Activated T-helper 9 cell treated with anti-CD3 and anti-CD28 coated beads, Interleukin-2, amount 50 U/mL, for 16 hours (primary cell): ENCODE measurements around the gene ITGA3.
A peak's percentile ranks its signal among the peaks of the same experiment; 100 is the strongest.

Experiments used
- DNase-seq: peaks from one replicate; pipeline ENCODE4 v3.0.0-alpha.2; 2020; ENCODE audit warnings: low read depth

ITGA3 gene

DNA sequence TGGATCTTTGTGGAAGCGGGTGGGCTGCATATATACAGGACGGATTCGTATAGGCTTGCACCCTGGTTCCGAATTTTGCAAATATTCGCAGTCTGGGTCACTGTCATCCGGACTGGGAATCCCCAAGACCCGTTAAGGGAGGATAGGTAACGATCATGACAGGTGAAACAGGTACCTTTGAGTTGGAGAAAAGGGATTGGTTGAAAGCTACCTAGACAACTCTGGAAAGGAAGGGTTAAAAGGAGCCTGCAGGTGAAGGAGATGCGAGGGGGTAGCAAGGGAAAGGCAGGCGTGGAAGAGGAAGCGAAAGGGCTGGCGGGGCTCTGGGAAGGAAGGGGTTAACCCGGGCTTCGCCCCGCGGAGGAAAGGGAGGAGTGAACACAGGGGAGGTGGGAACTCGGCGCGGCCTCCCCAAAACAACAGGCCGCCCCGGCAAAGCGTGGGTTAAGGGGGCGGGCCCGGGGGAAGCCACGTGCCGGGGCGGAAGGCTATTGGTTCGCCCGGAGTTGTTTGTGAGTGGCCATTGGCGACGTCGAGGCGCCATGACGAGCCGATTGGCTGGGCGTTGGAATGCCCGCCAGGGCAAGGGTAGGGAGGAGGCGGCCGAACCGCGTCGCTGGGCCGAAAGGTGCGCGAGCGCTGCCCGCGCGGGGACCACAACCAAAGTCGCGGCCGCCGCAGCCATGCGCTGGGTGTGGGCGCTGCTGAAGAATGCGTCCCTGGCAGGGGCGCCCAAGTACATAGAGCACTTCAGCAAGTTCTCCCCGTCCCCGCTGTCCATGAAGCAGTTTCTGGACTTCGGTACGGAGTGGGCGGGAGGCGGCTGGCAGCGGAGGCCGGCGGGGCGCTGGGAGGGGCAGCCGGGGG lies 39.1 kb downstream of the ITGA3 start, which contains the start of gene PDK2:
PDK2 (plus strand) TSS at position 599 of the 867 bp plus-strand sequence; CDS start at position 684, 85 bp downstream.
- DNase-seq, result peak; percentile 95

DNA sequence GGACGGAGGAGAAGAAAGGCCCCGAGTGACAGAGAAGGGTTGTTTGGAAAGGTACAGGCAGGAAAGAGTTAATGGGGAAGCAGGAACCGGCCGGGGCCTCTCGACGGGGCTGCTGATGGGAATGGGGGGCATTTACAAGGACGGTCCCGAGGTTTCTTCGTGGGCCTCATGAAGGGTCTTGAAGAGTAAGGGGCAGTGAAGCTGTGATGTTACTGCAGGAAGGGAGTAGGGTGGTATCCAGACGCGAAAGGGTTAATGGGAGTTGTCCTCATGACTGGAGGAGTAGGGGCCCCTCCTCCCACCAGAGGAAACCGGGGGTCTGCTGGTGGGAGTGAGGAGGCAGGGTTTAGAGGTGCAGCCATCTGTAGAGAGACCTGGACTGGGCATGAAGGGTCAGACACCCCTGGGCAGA lies 39.7 kb downstream of the ITGA3 start:
- DNase-seq, result no peak

DNA sequence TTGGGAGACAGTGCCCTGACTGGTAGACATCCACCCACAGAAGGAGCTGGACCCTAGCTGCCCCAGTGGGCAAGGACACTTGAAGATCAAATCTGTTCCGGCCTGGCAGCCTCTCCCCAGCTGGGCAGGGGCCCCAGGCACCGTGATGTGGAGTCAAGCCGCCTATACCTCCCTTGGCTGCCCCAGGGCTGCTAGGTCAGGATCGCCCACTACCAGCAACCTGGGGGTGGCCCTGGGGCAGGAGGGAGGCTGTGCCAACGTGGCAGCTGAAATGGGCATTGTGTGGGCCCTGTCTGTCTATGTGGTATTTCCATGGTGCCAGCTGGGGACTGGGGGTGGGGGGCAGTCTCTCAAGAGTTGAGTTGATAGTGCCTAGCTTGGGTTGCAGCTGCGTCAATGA lies 40.2 kb downstream of the ITGA3 start:
- no peak for DNase-seq

DNA sequence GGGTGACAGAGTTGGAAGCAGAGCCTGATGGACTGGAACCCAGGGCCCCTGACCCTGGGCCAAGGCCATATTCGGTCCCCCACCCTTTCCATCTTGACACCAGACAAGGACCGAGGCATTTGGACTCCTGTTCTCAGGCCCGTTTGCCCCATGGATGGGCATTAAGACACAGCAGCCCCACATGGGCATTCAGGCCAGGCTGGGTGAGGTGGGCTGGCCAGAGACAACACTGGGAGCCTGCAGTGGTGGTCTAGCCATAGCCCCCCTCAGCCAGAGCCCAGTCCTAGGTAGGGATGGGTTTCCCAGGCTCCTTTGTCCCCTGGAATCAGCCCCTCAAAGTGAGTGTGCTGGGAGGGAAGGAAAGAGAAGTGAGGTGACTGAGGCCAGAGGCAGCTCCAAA lies 40.8 kb downstream of the ITGA3 start:
- no peak for DNase-seq

DNA sequence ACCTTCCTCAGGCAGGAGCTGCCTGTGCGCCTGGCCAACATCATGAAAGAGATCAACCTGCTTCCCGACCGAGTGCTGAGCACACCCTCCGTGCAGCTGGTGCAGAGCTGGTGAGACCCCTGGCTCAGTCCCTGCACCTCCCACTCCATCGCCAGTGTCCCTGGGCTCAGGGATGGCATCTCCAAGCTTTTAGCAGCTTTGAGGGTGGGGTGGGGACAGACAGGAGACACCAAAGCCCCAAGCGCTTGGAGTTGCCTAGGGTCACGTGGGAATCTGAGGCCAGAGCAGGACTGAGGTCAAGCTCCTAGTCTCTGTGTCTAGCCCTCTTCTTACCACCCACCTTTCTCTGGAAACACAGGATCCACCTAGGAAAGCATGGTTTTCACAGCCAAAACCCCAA lies 41.5 kb downstream of the ITGA3 start:
- no peak for DNase-seq

DNA sequence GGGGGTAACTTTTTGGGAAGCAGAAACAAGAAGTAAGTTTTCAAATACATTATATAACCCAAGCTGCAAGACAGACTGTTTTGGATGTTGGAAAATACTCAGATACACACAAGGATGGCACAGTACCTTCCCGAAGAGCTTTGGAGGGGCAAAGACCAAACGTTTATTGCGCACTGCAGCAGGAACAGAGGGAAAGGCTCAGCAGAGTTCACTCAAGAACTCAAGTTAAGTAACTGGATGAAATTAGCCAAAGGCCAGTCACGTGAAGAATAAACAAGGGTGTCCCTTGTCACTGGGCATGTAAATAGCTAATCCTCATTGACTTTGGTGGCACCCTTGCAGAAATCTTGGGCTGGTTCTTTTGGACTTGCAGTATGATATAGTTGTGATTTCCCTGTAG lies 42.0 kb downstream of the ITGA3 start:
- no peak for DNase-seq

DNA sequence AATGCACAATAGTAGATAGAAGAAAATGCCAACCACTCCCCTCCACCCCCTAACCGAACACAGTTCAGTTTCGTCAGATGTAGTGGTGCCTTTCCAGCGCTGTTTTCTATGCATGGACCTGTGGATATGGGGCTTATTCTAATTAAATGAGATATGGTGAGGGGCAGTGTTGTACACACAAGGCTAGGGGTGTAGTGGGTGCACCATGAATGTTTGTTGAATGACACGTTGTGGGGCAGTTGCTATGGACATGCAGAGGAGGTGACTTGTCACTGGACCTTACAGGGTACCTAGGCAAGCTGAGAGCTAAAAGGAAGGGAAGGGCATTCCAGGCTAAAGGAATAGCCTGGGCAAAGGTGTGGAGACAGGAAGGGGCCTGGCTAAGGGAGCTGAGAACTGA lies 42.7 kb downstream of the ITGA3 start:
- no peak for DNase-seq

DNA sequence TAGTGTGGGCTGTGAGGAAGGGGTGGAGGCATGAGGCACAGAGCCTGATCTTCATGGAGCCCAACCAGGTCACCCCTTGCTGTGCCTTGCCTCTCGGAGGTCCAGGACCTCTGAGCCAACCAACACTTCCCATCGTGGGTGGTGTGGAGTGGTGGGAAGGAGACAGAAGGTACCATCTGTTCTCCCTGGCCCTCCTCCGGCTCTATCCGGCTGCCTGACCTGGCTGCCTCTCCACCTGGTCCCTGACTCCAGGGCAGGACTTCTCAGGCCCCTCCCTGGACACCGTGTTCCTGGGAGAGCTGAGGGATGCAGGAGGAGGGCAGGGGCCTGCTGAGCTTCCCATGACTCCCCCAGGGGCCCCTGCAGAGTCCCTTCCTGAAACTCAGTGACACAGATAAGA lies 43.1 kb downstream of the ITGA3 start:
- DNase-seq, result no peak

DNA sequence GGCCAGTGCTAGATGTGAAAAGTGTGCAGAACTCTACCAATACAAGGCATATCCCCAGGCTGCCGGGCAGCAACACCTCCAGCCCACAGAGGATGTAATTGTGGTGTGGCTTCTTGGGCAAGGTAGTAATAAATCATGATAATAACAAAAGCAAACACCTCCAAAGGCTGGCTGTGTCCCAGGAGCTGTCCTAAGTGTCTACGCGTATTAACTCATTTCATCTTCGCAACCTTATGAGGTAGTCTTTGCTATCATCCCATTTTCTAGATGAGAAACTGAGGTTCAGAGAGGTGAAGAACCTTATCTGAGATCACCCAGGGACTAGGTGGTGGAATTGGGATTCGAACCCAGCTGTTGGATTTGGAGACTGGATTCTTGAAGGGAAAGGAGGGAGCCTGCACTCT lies 44.6 kb downstream of the ITGA3 start:
- no peak for DNase-seq

DNA sequence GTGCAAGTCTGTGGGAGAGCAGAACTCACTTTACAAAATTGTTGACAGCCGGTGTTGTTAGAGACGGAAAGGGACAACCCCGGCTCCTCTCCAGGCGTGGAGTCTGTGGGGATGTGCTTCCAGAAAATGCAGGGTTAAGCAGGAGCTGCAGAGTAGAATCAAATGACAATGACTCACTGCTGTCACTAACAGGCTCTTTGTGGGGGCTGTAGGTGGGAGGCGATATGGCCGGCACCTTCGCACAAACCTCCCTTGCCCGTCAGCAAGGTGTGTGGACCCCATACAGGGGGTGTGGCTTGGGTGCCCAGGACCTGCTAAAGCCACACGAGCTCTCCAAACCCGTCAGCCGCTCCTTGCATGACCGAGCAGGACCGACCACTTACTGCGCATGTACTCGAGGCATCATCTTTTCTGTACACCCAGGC lies 45.0 kb downstream of the ITGA3 start:
- DNase-seq, result no peak

DNA sequence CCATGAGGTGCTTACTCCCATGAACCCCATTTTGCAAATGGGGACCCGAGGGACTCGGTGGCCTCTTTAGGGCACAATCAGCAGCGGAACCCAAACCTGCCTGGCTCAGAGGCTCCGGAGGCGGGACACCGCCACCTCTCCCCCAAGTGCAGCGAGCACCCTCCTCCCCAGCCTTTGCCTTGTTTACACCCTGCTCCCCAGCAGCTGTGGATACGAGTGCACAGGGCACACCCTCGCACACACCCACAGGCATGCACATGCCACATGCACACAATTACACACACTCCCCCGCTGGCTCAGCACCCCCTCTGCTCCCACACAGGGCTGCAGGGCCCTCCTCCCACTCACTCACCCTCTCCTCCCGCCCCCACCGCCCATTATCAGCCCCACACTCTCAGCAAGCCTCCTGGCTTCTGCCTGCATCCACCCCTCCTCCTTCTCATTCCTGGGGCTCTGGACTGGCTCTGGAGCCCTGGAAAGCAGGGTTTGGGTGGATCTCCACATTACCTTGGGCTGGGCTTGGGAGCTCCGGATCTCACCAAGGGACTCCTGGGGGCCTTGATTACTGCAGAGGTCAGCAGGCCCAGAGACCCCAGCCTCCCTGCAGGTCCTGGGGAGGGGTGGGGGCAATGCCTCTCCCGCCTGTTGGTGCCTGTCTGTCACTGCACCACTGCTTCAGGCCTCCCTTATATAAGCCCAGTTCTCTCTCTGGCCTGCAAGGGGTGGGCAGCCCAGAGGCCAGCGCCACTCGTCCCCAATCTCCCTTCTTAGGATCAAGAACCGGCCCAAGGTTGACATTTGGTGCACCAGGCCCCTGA lies 45.6 kb downstream of the ITGA3 start:
- no peak for DNase-seq

DNA sequence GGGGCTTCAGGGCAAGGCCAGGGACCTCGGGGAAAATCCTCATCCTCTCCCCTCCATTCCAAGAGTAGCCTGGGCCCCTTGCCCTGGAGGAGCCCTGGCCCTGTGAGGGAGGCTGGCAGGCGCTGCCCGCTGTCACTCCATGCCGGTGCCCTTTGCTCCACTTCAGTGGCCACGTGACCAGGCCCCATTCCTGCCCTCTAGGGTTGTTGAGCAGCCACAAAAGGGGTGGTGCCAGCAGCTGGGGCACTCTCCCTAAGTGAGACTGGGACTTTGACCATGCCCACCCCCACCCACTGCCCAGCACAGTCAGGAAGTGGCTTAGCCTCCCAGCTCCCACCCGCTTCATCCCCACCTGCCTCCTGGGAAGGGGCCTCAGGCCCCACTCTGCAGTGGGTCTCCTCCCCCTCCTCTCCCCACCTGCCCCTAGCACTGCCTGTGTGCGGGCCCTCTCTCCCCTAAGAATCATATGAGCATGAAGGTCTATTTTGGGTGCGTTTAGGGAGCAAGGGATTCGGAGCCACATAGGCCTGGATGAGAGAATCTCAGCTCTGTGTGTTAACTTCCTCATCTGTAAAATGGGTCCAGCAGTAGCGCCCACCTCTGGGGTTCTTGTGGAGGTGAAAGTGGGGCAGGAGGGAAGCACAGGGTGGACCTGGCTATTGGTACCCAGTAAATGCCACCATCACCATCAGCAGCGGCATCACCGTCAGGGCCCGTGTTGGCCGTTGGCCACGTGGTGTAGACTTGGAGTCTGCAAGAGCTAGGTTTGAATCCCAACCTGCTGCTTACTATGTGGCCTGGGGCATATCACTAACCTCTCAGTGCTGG lies 46.5 kb downstream of the ITGA3 start:
- no peak for DNase-seq

DNA sequence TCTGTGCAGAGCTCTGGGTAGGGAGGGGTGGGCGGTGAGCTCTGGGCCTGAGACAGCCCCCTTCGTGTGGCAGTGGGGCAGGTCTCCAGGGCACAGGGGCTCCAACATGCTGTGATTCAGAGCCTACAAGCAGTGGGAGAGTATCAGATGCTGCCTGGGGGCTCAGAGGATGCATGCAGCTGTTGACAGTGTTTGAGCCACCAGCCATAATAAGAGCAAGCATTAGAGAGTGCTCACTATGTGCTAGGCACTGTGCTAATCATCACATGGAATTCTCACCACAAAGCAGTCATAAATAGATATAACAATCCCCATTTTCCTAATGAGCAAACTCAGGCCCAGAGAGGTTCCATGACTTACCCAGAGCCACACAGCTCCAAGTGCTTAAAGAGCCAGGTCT lies 47.3 kb downstream of the ITGA3 start:
- no peak for DNase-seq

DNA sequence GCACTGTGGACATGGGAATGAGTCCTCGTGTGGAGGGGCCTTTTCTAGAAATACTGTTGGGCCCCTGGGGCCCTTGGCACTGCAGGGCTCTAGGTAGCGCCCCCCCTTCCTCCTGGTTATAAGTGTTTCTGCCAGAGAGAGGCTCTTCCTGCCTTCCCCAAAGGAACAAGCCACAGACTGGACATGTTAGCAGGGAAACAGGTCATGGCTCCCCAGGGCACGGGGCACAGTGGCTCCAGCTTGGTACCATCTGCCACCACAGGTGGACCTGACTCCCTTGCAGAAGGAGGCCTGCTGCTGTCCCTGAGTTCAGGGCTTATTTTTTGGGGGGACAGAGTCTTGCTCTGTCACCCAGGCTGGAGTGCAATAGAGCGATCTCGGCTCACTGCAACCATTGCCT lies 48.0 kb downstream of the ITGA3 start:
- no peak for DNase-seq

DNA sequence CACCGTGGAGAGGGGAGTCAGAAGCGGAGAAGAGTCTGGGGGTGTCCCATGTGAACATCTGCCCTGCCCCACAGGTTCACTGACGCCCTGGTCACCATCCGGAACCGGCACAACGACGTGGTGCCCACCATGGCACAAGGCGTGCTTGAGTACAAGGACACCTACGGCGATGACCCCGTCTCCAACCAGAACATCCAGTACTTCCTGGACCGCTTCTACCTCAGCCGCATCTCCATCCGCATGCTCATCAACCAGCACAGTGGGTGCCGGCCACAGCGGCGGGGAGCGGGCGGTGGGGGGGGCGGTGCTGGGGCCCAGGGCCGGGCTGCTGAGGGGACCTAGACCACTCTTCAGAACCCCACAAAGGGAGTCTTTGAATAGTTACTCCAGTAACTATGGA lies 49.9 kb downstream of the ITGA3 start:
- no peak for DNase-seq

DNA sequence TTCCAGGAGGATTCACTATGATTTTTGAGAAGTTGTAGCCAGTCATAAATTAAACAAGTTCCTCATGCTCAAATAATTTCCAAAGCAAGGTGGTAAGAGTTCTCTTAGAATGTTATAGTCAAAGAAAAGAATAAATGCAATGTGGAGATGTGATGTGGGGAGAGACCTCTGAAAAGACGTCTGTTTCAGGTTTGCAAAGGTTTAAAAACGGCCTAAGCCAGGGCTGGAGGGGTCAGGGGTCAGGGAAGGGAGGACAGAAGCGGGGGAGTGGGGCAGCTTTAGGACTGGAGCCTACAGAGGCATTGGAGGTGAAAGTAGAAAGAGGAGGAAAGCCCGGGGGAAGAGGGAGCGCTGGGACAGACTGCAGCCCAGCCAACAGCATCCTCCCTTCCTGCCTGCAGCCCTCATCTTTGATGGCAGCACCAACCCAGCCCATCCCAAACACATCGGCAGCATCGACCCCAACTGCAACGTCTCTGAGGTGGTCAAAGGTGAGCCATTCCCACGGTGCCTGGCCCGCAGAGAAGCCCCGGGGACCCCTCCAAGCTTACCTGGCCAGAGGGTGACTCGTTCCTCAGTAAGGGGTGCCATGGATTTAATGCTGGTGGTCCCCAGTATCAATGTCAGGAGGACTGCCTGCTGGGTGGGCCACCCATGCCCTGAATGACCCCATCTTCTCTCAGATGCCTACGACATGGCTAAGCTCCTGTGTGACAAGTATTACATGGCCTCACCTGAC lies 50.7 kb downstream of the ITGA3 start:
- DNase-seq, result no peak

DNA sequence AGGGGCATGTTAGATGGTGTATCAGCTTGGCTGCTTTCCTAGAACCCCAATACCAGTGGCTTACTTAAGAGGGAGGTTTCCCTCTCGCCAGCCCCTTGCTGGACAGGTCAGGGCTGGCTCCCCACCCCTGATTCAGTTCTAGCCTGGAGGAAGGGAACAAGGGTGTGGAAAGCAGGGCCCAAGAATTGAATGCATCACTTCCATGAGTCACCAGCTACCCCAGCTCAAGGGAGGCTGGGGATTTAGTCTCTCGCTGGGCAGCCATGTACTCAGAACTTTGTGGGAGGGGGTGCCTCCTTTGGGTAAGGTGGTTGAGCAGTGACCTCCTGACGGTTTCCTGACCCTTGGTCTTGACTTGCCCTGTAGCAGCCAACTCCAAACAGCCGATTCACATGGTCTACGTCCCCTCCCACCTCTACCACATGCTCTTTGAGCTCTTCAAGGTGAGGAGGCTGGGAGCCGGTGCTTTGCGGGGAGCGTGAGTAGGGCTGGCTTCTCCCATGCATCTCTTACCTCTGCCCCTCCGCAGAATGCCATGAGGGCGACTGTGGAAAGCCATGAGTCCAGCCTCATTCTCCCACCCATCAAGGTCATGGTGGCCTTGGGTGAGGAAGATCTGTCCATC lies 52.0 kb downstream of the ITGA3 start:
- DNase-seq, result no peak

DNA sequence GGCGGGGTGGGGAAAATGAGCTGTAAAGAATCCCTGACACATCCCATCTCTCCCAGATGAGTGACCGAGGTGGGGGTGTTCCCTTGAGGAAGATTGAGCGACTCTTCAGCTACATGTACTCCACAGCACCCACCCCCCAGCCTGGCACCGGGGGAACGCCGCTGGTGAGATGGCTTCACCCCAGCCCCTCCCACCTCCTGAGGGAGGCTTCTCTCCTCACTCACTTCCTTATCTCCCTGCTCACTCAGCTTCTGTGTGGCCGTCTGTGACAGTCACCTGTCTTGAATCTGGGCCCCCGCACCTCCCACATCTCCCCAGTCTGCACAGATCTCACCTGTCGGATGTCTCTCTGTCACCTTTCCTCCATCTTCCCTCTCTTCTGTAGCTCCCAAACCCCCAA lies 52.6 kb downstream of the ITGA3 start:
- DNase-seq, result no peak

DNA sequence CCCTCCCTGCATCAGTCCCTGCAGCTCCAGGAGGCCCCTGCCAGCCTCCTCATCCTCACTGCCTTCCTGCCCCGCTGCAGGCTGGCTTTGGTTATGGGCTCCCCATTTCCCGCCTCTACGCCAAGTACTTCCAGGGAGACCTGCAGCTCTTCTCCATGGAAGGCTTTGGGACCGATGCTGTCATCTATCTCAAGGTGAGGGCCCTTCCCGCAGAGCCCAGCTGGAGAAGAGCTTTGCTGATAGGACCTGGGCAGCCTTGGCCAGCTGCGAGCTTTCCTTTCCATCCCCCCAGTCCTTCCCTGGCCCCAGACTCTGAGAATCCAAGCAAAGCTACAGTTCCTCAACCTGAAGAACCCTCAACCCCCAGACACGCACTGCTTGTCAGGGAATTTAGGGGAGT lies 53.3 kb downstream of the ITGA3 start:
- DNase-seq, result no peak

DNA sequence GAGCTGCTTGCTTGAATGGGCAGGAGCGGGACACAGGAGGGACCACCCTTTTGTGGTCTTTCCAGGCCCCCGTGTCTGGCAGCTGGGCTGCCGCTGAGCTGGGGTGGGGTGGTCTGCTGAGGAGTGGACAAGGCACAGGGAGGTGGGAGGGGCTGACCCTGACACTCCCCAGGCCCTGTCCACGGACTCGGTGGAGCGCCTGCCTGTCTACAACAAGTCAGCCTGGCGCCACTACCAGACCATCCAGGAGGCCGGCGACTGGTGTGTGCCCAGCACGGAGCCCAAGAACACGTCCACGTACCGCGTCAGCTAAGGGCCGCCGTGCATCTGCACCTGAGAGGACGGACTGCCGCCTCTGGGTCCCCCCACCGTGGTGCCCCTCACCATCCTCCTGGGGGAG lies 53.9 kb downstream of the ITGA3 start:
- no peak for DNase-seq
